Activated CD4-positive, alpha-beta T cell treated with anti-CD3 and anti-CD28 coated beads, Interleukin-2, amount 50 U/mL, for 16 hours (primary cell): Measurements from ENCODE around the gene ITPR3.

Experiments used
- DNase-seq: peaks from one replicate; pipeline ENCODE4 v3.0.0-alpha.2; 2020

The ITPR3 gene

DNA sequence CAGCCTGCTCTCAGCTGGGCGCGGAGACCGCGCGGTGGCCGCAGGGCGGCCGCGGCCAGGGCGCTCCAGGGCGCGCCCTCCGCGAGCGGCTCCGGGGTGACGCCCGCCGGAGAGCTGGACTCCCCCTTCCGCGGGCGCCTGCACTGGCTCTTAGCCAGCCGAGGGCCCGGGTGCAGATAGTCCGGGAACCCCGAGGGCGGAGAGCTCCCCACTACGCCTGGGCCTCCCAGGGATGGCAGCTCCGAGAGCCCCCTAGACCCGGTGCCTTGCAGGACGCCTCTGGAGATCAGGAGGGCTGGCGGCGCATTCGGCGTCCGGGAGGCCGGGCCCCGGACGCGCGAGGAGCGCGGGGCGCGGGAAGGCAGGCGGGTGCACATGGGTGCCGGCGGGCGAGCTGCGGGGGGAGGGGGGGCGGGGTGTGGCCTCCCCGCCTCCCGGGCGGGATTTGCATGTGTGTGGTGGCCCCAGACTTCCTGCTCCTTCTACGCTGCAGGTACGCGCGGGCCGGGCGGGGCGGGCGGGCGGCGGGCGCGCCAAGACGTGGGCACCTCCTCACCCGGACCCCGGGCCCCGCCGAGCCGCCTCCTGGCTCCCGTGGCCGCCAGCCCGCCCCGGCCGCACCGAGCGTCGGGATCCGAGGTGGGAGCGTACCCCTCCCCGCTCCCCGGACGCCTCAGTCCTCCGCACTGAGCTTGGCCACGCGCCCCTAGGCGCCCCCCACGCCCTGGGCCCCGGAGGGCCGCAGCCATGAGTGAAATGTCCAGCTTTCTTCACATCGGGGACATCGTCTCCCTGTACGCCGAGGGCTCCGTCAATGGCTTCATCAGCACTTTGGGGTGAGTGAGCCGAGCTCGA, at the start of gene ITPR3:
TSS of gene ITPR3 (plus strand) at position 467 of the 855 bp plus-strand sequence. CDS start at position 748, 281 bp downstream.
- DNase-seq: peak; percentile 83

- no peak for DNase-seq
Observed at GRCh38 chr6:33571637-33572316, 49.3 kb upstream of the ITPR3 start.

DNA sequence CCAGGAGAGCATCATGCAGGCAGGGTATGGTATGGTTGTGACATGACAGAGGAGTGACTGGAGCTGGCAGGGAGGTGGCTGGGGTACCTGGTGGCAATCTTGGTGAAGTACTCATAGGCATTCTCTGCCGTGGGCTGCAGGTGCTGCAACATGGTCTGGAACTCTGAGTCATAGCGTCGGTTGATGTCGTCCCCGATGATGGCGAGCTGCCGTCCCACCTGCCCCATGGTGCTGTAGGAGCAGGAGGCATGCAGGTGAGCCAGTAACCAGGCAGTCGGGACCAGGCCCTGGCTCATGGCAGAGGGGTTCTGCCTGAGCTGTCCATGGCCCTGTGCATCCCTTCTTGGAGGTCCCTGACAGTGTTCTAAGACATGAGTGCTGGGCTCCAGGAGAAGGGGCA, 45.9 kb upstream of the ITPR3 start:
- no peak for DNase-seq

GRCh38 chr6:33576668-33577067, 44.5 kb upstream of the ITPR3 start:
- no peak for DNase-seq

DNA sequence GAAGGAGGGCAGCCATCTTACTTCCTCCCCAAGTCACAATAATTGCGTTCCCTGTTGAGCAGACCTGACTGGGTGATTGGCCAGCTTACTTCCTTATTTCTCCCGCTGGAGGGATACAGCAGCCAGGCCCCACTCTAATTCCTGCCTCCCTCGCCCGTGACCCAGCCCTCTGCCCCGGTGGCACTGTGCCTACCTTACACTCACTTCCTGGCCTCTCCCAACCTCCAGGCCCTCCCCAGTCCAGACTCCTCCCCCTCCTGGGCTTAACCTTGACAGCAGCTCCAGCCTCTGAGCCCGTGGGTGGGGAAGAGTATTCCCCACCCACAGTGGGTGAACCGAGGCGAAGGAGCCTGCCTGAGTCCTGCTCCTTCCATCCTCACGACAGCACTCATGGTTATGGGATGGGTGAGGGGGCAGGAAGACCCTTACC, 44.0 kb upstream of the ITPR3 start:
- peak; percentile 37 for DNase-seq

- no peak for DNase-seq
Observed at GRCh38 chr6:33577718-33578117, 43.4 kb upstream of the ITPR3 start.

GRCh38 chr6:33578164-33578563, 43.0 kb upstream of the ITPR3 start:
- no peak for DNase-seq

- DNase-seq: peak; percentile 64
Observed at GRCh38 chr6:33578588-33579011, 42.5 kb upstream of the ITPR3 start.

DNA sequence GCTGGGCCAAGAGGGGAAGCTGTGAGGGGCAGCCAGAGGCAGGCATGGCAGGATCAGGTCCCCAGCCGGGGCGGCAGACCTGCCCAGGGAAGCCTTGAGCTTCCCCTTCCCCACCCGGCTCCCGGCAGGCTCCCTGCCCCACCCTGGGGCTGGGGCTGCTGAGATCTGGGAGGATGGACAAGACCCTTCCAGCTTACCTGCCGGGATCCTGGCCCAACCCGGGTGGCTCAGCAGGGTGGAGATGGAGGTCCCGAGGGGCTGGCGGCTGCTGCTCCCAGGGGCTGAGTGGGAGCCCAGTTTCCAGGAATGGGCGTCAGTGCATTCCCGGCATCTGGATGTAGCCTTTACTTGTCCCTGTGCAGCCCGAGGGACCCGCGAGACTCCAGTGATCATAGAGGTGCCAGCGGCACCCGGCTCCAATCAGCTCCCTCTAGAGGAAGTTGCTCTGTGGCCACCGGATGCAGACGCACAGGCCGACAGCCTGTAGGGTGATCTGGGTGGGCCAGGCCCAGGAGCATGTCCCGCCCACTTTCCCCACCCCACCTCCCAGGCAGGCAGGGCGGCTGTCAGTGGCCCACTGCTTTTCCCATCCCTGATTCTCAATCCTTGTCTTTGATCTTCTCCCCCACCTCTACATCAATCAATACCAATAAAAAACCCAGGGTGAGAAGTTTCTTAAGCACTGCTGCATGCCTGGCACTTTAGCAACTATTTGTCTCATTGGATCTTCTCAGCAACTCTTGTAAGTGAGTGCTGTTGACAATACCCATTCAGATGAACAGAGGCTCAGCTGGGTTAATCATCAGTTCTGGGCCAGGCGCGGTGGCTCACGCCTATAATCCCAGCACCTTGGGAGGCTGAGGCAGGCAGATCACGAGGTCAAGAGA, 41.1 kb upstream of the ITPR3 start, which contains the start of gene BAK1:
TSS of gene BAK1 (minus strand) at position 449 of the 887 bp plus-strand sequence. CDS start 2,672 bp downstream, outside the sequence.
- peak; percentile 92 for DNase-seq

DNA sequence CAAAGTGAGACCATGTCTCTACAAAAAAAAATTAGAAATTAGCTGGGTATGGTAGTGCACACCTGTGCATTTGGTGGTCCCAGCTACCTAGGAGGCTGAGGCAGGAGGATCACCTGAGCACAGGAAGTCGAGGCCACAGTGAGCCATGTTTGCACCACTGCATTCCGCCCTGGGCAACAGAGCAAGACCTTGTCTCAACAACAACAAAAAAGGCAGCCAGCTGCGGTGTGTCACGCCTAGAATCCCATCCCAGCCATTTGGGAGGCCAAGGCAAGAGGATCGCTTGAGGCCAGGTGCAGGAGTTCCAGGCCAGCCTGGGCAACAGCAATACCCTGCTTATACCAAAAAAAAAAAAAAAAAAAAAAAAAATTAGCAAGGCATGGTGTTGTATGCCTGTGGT, 39.9 kb upstream of the ITPR3 start:
- DNase-seq: no peak

- no peak for DNase-seq
Observed at GRCh38 chr6:33583591-33584155, 37.4 kb upstream of the ITPR3 start.

GRCh38 chr6:33584700-33585402, 36.3 kb upstream of the ITPR3 start:
- DNase-seq: no peak

DNA sequence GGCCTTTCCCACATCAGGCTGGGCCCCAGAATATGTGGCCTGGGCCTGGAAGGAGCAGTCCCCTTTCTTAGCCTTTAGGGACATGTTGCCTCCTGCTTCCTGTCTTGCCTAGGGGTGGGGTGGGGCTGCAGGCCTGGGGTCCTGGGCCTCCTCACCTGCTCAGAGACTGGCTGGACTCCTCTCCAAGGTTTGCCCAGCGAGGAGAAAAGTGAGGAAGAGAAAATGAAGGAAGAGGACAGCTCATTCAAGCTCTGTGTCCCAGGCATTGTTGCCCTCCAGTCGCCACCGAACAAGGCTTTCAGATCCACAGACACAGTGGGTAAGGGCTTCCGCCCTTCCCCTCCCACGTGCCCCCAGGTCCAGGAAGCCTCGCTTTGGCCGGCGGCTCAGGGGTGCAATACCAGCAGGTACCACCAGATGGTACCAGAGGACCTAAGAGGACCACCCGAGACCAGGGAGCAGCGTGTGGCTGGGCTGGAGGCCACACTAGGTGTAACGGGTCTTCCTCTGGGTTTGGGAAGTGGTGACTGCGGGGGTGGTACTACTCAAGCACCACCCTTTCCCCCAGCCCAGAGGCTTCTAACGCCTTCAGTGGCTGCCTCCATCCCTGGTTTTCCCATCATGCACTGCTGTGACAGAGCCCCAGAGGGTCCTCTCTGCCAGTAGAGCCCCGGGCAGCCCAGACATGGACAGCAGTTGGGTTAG, 35.6 kb upstream of the ITPR3 start:
- DNase-seq: peak; percentile 92

DNA sequence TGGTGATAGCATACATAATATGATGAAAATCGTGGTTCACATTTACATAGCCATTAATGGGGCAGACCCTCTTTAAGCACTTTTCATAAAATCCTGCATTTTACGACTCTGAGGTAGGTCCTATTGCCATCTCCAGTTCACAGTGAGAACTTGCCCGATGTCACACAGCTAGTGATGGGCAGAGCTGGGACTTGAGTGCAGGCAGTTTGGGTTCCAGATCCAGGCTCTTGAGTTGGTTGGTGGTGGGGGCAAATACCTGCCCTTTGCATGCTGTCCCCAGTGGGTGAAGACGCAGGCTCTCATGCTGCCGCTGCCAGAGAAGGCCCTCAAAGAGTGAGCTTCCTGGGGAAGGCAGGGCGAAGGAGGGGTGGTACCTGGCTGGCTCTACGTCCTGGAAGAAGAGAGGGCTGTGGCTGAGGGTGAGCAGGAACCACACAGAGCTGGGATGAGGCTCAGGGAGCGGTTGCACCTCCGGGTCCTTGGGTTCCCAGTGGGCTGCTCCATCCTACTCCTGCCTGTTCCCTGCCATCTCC, 34.9 kb upstream of the ITPR3 start:
- DNase-seq: no peak

DNA sequence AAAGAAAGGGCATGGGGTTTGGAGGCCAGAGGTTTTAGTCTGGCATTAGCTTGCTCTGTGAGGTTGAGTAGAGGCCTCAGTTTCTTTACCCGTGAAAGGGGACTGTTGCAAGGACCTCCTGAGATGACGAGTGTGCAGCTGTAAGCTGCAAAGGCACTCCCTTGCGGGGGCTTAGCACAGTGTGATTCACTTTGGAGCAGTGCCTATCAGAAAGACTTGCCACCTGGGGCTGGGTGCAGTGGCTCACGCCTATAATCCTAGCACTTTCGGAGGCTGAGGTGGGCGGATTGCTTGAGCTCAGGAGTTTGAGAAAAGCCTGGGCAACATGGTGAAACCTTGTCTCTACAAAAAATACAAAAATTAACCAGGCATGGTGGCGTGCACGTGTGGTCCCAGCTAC, 33.6 kb upstream of the ITPR3 start:
- DNase-seq: no peak

DNA sequence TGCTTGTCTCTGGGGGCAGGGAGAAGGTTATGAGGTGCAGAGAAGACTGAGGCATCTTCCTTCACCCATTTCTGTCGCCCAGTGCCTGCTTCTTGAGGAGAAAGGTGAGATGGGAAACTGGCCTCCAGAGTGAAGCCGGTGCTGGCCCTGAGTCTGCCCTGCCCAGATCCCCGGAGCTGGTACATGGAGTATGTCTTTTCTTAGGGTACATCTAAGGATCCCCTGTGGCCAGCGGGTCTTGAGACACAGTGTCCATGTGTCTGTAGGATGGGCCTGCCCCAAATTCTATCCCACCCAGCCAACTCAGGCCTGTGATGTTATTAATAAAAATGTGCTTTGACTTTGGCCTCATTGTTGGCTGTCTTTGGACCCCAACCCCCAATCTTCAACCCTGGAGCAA, 32.2 kb upstream of the ITPR3 start:
- no peak for DNase-seq

GRCh38 chr6:33589392-33589730, 31.8 kb upstream of the ITPR3 start:
- no peak for DNase-seq

- peak; percentile 35 for DNase-seq
Observed at GRCh38 chr6:33589731-33590530, 31.2 kb upstream of the ITPR3 start.

DNA sequence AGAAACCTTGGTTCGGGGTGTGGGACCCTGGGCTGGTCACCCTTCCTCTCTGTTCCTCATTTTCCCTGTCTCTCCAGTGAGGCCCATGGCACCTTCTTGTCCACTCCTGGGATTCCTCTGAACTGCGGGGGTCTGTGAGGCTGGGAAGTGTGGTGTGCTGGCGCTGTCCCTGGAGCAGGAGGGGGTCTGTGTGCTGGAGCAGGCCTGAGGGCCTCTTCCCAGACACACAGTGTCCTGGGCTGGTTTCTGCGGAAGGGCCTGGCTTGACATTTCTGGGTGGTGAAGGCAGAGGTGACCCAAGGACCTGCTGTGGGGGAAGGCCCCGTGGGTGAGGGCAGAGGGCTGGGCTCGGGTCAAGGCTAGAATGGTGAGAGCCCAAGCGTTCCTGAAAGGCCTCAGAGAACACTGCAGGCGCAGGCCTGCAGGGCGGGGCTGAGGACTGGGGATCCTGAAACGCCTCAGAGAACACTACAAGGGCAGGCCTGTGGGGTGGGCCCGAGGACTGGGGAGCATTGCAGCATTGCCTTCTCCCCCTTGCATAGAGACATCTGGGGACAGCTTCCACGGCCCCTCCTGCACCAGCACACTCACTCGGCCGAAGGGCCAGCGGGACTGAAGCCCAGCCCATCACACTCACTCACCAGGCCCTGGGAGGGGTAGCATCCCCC, 30.5 kb upstream of the ITPR3 start:
- no peak for DNase-seq
